Bone marrow (tissue), 2 donors: ENCODE results near the gene COA6.
A peak's percentile ranks its signal among the peaks of the same experiment; 100 is the strongest.
"Not testable (repeated sequence)": the region's sequence is repeated elsewhere in the genome, so short reads cannot be mapped to it uniquely, and the experiment has no call there.

Source experiments
- DNase-seq, 2 donors: peaks; one replicate each; lab custom pipeline; 2025; lab: John Stamatoyannopoulos, UW

The COA6 gene, protein sequence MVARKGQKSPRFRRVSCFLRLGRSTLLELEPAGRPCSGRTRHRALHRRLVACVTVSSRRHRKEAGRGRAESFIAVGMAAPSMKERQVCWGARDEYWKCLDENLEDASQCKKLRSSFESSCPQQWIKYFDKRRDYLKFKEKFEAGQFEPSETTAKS

GRCh38 chr1:234373064-234373958, at the start of gene COA6:
TSS of gene COA6 (plus strand) at chr1:234373456. CDS start at chr1:234373467, 11 bp downstream.
- DNase-seq, result peak; percentile 83 to 96

DNA sequence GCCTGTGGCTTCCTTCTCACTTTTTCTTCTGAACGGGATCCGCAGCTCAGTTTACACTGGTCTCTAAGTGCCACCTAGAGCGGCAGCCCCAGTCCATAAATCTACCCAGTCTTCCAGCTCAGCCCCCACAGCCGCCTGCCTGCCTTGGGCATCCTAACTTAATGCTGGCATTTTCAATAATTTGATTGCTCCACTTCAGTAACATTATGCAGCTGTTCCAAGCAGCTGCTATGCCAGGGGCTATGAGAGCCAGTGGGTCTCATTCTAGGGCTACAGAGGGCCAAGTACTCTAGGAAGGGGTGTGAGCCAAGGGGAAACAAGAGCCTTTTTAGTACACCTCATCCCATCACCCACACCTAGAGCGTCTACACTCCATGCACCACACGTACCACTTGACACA, 48.4 kb upstream of the COA6 start:
- no peak for DNase-seq

GRCh38 chr1:234325878-234326496, 47.3 kb upstream of the COA6 start:
- peak in 1 of 2 donors; percentile 37 for DNase-seq

DNA sequence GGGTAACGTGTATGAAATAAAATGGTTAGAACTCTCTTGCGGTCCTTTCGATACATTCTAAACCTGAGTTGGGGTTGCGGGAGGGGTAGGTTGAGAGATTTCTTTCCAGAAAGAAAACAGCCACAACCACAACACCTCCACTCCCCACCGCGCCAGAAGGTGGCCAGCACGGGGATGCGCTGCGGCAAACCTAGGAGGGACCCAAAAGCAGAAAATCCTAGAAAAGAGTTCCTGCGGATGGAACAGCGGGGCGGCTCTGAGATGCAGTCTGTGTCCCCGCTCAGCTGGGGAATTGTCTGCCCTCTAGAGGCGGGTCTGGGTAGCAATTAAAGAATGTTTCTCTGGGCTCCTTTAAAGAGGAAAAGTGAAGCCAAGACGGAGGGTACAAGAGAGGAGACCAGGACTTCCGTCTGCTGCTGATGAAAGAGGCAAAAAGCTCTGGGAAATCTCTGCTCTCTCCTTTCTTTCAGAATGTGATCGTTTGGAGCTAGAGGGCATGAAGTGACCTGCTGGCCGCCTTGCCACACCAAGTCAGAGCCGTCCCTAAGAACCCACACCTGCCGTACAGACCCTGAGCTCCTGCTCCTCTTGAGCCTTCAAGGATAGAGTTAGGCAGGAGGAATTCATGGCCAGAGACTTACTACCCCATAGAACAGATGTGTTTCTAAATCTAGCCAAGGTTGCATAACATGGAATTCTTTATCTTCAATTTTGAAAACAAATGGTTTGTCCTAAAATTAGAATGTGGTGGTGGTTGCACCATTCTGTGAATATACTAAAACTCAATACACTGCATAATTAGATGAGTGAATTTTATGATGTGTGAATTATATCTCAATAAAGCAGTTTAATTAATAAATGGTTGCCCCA, 46.5 kb upstream of the COA6 start:
- DNase-seq, result peak in 1 of 2 donors; percentile 80

GRCh38 chr1:234327577-234328164, 45.6 kb upstream of the COA6 start:
- no peak for DNase-seq

DNA sequence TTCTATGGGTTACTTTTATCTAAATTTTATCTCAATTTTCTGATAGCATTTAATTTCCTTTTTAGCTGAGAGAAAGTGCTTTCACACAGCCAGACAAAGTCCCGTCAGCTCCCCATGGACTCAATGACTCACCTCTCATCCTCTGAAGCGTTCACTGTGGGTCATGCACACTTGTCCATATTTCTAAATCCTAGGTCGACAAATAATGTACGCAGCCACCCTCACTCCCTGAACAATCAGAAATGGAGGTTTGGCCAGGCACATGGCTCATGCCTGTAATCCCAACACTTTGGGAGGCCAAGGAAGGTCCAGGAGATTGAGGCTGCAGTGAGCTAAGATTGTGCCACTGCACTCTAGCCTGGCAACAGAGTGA, 42.4 kb upstream of the COA6 start:
- no peak for DNase-seq

GRCh38 chr1:234331507-234331906, 41.7 kb upstream of the COA6 start:
- DNase-seq, result no peak

GRCh38 chr1:234336359-234336758, 36.9 kb upstream of the COA6 start:
- DNase-seq, result no peak

DNA sequence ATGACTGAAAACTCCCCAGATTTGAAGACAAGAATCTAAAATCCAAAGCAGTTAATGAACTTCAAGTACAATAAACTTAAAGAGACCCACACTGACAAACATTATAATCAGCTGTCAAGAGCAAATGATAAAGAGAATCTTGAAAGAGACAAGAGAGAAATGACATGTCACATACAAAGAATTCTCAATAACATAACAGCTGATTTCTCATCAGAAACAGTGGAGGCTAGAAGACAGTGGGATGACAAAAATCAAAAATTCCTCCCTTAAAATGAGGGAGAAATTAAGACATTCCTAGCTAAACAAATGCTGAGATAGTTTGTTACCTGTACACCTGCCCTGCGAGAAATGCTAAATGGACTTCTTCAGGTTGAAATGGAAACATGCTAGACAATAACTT, 36.0 kb upstream of the COA6 start:
- DNase-seq, result no peak

- no peak for DNase-seq
These were observed 32.7 kb upstream of the COA6 start for GRCh38 chr1:234340528-234340927.

DNA sequence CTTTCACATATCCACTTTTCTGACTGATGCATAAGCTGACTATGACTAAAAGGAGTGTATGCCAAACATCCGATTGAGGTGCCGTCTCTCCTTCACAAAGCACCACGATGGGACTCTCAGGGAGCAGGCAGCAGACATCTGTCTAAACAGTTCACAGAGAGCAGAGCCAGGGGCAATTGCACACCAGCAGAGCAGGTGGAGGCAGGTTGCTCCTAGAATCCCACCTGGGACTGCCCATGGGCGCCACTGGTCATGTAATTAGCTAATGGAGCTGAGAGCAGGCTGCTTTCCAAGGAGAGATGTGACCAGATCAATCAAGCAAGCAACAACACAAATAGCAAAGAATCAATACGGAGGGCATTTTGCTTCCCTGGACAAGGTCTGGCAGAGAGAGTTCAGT, 30.5 kb upstream of the COA6 start:
- DNase-seq, result no peak

- no peak for DNase-seq
These were observed 28.0 kb upstream of the COA6 start for GRCh38 chr1:234345237-234345636.

DNA sequence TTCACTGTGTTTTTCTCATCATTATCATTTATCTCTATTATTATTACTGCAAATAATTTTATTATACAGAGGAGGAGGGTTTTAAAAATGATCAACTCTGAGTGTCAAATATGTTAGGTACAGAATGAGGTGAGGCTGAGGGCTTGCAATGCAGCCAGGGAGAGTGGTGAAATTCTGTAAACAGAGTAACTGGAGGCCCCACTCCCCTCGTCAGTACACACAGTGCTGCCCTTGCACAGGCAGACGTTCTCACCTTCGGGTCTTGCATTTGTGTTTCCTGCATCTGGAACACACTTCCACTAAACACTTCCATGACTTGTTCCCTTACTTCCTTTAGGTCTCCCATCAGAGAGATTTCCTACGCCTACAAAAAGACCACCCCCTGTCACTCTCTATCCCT, 24.3 kb upstream of the COA6 start:
- no peak for DNase-seq

DNA sequence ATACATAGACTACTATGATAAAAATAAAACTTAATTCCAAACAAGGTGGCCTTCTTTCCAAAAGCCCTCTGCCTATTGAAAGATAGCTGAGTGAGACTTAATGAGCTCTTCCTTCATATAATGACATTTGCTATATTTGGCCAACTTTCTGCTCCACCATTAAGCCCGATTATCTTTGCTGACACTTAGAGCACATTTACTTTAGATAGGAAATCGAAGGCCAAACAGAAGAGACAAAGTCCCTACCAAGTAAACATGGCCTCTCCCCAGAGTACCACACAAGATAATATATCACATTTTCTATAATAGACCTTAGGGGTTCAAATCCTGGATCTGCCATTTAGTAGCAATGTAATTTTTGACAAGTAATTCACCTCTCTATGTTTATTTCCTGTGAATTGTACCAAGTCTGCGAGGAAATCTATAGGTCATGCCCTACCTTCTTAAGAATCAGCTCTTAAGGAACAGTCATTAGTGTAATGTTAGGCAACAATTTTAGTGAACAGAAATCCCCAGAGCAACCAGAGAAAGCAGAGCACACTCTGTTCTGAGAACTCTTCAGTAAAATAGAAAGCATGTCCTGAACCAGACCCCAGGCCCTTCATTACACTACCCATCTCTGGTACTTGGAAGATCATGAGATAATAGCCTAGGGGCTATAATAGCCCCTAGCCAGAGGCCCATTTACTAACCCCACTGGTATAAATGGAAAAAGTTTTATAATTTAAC, 17.3 kb upstream of the COA6 start:
- no peak for DNase-seq

DNA sequence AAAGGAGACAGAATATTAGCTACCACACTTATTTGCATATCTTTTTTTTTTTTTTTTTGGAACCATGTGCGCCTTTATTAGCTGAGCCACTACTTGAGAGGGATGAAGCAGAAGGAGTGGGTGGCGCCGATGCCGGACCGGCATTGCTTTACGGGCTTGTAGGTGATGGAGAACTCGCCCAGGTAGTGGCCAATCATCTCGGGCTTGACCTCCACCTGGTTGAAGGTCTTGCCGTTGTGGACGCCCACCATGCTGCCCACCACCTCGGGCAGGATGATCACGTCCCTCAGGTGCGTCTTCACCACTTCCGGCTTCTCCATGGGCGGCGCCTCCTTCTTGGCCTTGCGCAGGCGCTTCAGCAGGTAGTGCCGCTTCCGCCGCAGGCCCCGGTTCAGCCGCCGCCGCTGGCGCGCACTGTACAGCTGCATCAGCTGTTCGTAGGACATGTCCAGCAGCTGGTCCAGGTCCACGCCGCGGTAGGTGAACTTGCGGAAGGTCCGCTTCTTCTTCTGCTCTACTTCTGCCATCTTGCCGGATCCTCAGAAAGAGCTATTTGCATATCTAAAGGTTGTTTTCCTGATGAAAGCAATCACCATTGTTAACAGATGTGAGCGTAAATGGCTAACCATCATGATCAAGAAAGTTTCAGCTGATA, 16.5 kb upstream of the COA6 start:
- DNase-seq, result not testable (repeated sequence)

- no peak for DNase-seq
These were observed 15.4 kb upstream of the COA6 start for GRCh38 chr1:234357831-234358230.

DNA sequence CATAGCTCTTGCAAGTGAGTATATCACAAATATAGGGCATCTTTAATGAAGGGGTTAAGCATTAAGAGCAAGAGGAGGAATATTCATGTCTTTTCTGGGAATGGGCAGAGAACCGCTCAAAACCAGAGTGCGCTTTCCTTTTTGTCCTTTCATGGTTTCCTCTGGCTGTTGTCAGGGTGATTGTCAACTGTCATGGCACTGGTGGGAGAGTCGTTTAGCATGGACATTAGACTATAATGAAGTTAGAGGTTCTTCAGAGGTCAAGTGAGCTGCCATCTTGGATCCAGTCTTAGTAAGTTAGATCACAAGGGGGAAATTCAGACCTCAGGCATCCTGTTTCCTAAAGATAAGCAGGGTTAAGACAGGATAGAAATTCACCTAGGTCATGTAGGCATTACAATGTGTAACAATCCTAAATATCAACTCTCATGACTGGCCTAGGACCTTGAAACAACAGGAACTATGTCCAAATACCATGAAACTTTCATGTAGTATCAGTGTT, 12.1 kb upstream of the COA6 start:
- no peak for DNase-seq

- no peak for DNase-seq
These were observed 10.7 kb upstream of the COA6 start for GRCh38 chr1:234362558-234362957.

- no peak for DNase-seq
These were observed 4.8 kb upstream of the COA6 start for GRCh38 chr1:234368320-234369032.

DNA sequence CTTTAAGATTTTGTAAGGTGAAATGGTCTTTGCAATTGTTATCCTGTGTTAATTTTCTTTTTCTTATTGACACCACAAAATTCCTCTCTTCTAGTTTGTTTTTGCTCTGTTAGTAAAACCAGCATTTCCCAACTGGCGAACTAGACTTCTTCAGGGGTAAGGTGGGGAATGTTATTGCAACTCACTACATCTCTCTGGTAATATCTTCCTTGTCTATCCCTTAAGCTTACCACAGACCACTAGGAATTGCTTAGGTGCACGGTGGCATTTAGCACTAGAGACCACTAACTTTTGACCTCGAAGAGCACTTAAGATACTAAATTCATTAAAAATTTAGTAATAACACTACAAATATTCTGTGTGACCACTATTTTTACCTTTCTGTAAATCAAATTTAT, 4.2 kb upstream of the COA6 start:
- DNase-seq, result no peak
